Activated naive CD4-positive, alpha-beta T cell treated with anti-CD3 and anti-CD28 coated beads, Interleukin-2, amount 10 ng/mL, durations not matched to agents 7 days and 5 days (primary cell): Measurements from ENCODE around the gene NECTIN1.

Experiments
- CTCF ChIA-PET: fragments of 350-600 bp; sonication (Branson Sonifier 250); formaldehyde crosslinking; loops from one replicate; lab custom pipeline; 2021; ENCODE audit warnings: antibody characterized with exemption; lab: Charles Lee
- DNase-seq: peaks from one replicate; pipeline ENCODE4 v3.0.0-alpha.2; 2020
- H3K27ac Mint-ChIP-seq: one replicate; pipeline ENCODE4 v1.8.0; 2021; ENCODE audit warnings: mild to moderate bottlenecking, moderate library complexity, mixed read lengths
- H3K27me3 Mint-ChIP-seq: one replicate; pipeline ENCODE4 v1.8.0; 2021; ENCODE audit warnings: mild to moderate bottlenecking, mixed read lengths
- H3K36me3 Mint-ChIP-seq: one replicate; pipeline ENCODE4 v1.8.0; 2021; ENCODE audit warnings: mixed read lengths
- H3K4me1 Mint-ChIP-seq: one replicate; pipeline ENCODE4 v1.8.0; 2021; ENCODE audit warnings: mixed read lengths
- H3K4me3 Mint-ChIP-seq: one replicate; pipeline ENCODE4 v1.8.0; 2021; ENCODE audit warnings: mild to moderate bottlenecking, moderate library complexity, mixed read lengths
- H3K9me3 Mint-ChIP-seq: one replicate; pipeline ENCODE4 v1.8.0; 2021; ENCODE audit warnings: mixed read lengths

The NECTIN1 gene

DNA sequence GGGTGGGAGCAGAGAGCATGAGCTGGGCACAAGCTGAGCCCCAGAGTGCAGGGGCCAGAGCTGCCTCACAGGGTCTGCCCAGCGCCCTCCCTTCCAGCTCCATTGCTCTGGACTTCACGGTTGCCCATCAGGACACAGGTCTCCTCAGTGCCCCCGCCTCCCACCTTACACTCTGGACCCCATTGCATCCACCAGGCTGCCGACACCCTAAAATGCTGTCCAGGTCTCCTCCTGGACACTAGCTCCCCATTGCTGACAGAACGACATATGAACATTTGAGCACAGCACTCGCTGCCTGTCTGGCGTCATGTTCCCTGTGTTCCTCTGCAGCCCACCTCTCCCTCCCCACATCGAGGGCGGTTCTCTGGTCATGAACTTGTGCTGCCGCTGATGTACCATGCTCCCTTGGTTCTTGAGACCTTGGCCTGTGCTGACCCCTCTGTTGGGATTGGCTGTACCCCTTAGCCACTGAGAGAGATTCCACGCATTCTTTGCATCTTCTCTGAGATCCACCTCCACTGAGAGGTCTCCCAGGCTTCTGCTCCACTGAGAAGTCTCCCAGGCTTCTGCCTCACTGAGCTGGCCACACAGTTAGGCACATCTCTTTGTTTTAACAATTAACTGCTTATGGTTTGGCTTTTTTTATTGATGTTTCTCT is 34.2 kb upstream of the NECTIN1 start:
- Mint-ChIP-seq H3K4me1 (no peaks in the 10 kb centered on the region), H3K27ac (no peak overlapping the region), H3K36me3 (no peaks in the 10 kb centered on the region), H3K27me3 (peaks cover 13% of the 10 kb centered on the region), H3K9me3 (no peaks in the 10 kb centered on the region), H3K4me3 (no peak overlapping the region)
- no peak for DNase-seq
- CTCF ChIA-PET: no interaction called here

DNA sequence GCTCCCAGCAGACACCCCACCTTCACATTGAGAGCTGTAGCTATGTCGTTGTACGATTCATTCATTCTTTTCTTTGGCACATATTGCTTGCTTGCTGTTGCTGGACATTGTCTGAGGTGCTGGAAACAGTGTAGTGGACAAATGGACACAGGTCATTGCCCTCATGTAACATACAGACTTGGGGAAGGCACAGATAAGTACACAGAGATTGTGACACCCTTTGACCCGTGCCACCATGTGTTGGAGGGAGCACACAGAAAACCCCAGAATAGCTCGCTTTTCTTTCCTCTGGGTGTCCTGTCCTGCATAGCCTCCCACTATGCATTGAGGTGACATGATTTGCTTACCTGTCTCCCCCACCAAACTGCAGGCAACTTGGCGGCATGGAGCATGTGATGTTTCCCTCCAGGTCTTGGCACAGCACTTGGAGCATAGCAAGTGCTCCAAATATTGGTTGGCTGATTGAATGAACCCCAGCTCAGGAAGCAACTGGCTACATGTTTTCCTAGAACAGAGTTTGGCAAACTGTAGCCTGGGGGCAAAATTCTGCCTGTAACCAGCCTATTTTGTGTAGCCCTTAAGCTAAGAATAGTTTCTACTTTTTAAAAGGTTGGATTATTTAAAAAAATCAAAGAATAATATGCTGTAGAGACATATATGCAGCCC is 30.9 kb upstream of the NECTIN1 start:
- H3K36me3 Mint-ChIP-seq: no peaks in the 10 kb centered on the region
- no peak overlapping the region for H3K4me3 Mint-ChIP-seq
- peaks cover 29% of the 10 kb centered on the region for H3K27me3 Mint-ChIP-seq
- no peak overlapping the region for H3K27ac Mint-ChIP-seq
- CTCF ChIA-PET: interaction anchor here (0.8 kb wide), 1 partner anchor 279 kb away, joined by 3 read pairs; no protein-coding TSS in a partner anchor
- no peaks in the 10 kb centered on the region for H3K4me1 Mint-ChIP-seq
- H3K9me3 Mint-ChIP-seq: no peaks in the 10 kb centered on the region
- no peak for DNase-seq

DNA sequence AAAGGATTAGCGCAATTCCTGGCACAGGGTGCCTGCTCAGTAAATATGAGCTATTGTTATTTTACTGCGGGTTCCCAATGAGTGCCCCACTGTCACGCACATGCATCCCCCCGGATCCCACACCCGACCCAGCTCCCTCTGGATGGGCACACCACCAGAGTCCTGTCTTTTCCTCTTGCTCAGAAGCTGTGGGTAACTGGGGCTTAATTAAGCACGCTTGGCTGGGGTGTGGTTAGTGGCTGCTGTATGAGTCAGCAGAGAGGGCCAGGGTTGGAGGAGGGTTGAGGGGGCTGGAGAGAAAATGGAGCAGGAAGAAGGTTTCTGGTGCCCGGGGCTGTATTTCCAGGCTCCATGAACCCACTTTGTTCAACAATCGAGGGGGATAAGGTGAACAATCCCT is 30.3 kb upstream of the NECTIN1 start:
- Mint-ChIP-seq H3K27me3 (peaks cover 29% of the 10 kb centered on the region), H3K9me3 (no peaks in the 10 kb centered on the region), H3K4me1 (no peaks in the 10 kb centered on the region), H3K27ac (no peak overlapping the region), H3K4me3 (no peak overlapping the region), H3K36me3 (no peaks in the 10 kb centered on the region)
- no peak for DNase-seq
- CTCF ChIA-PET: interaction anchor here (0.8 kb wide), 1 partner anchor 279 kb away, joined by 3 read pairs; no protein-coding TSS in a partner anchor

DNA sequence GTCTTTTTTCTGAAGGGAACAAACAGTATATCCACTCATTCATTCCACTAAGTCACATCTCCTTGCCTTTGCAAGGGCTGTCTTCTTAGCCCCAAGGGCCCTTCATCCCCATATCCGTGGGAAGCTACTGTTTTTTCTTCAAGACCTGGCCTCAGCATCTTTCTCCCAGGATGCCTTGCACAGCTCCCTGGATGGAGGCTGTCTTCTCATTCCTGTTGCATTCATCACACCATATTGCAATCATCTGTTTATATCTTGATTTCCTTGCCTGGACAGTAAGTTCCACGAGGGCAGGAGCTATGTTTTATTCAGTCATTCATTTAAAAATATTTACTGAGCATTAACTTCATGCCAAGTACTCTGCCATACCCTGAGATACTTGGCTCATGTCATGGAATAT is 29.3 kb upstream of the NECTIN1 start:
- Mint-ChIP-seq H3K36me3 (no peaks in the 10 kb centered on the region), H3K27me3 (peaks cover 32% of the 10 kb centered on the region), H3K4me3 (no peak overlapping the region), H3K9me3 (no peaks in the 10 kb centered on the region), H3K27ac (no peak overlapping the region), H3K4me1 (no peaks in the 10 kb centered on the region)
- DNase-seq: no peak
- CTCF ChIA-PET: interaction anchor here (0.8 kb wide), 1 partner anchor 29 kb away, joined by 3 read pairs; the partner anchor contains the start of gene NECTIN1

GRCh38 chr11:119757378-119757777 is 28.4 kb upstream of the NECTIN1 start:
- Mint-ChIP-seq H3K27me3 (peaks cover 41% of the 10 kb centered on the region), H3K9me3 (no peaks in the 10 kb centered on the region), H3K27ac (no peak overlapping the region), H3K36me3 (no peaks in the 10 kb centered on the region), H3K4me3 (no peak overlapping the region), H3K4me1 (no peaks in the 10 kb centered on the region)
- CTCF ChIA-PET: interaction anchor here (0.8 kb wide), 1 partner anchor 28 kb away, joined by 3 read pairs; the partner anchor contains the start of gene NECTIN1
- no peak for DNase-seq

DNA sequence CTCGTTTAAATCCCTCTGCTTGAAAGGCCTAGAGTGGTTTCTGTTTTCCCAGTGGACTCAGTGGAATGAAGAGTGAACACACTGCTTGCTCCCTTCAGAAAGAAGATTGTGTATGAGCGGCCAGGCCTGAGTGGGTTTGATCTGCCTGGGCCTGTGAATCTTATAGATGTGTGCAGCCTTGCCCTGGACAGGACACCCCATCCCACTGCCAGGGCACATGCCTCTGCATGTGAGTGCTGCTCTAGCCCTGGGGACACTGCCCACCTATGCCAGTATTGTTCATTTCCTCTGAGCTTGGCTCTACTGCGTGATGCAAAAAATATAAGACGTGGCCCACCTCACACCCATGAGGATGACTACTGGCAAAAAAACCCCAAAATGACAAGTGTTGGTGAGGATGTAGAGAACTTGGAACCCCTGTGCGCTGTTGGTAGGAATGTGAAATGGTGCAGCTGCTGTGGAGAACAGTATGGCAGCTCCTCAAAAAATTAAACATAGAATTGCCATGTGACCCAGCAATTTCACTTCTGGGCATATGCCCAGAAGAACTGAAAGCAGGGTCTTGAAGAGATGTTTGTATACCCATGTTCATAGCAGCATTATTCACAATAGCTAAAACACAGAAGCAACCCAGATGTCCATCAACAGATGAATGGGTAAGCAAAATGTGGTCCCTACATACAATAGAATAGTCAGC is 27.3 kb upstream of the NECTIN1 start:
- CTCF ChIA-PET: no interaction called here
- Mint-ChIP-seq H3K4me1 (no peaks in the 10 kb centered on the region), H3K27me3 (peaks cover 52% of the 10 kb centered on the region), H3K9me3 (no peaks in the 10 kb centered on the region), H3K27ac (no peak overlapping the region), H3K4me3 (no peak overlapping the region), H3K36me3 (no peaks in the 10 kb centered on the region)
- DNase-seq: no peak

- Mint-ChIP-seq H3K36me3 (no peaks in the 10 kb centered on the region), H3K4me3 (no peak overlapping the region), H3K27me3 (peaks cover 59% of the 10 kb centered on the region), H3K27ac (no peak overlapping the region), H3K9me3 (no peaks in the 10 kb centered on the region), H3K4me1 (no peaks in the 10 kb centered on the region)
- CTCF ChIA-PET: no interaction called here
- no peak for DNase-seq
These were observed 26.5 kb upstream of the NECTIN1 start for GRCh38 chr11:119755356-119756071.

GRCh38 chr11:119754656-119755355 is 25.8 kb upstream of the NECTIN1 start:
- DNase-seq: no peak
- Mint-ChIP-seq H3K27ac (no peak overlapping the region), H3K36me3 (no peaks in the 10 kb centered on the region), H3K4me3 (no peak overlapping the region), H3K4me1 (no peaks in the 10 kb centered on the region), H3K9me3 (no peaks in the 10 kb centered on the region), H3K27me3 (peaks cover 59% of the 10 kb centered on the region)
- CTCF ChIA-PET: no interaction called here

DNA sequence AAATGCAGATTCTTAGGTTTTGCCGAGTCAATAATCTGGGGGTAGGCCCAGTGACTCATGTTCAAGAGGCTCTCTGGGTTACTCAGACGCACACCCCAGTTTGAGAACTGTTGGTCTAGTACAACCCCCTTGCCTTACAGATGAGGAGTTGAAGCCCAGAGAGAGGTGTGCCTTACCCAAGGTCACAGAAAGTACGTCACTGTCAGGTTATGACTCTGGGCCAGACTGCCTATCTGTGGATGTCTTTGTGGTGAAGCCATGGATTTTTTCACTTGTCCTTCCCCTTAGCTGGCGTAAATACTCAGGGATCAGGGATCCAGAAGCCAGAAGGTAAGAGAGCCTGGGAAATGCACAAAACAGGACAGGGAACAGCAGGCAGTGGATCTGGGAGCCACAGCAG is 25.2 kb upstream of the NECTIN1 start:
- no peaks in the 10 kb centered on the region for H3K4me1 Mint-ChIP-seq
- no peaks in the 10 kb centered on the region for H3K36me3 Mint-ChIP-seq
- H3K4me3 Mint-ChIP-seq: no peak overlapping the region
- H3K9me3 Mint-ChIP-seq: no peaks in the 10 kb centered on the region
- CTCF ChIA-PET: no interaction called here
- peaks cover 59% of the 10 kb centered on the region for H3K27me3 Mint-ChIP-seq
- H3K27ac Mint-ChIP-seq: no peak overlapping the region
- DNase-seq: no peak

GRCh38 chr11:119752946-119753345 is 23.9 kb upstream of the NECTIN1 start:
- CTCF ChIA-PET: no interaction called here
- no peak overlapping the region for H3K27ac Mint-ChIP-seq
- peaks cover 58% of the 10 kb centered on the region for H3K27me3 Mint-ChIP-seq
- DNase-seq: no peak
- no peaks in the 10 kb centered on the region for H3K4me1 Mint-ChIP-seq
- no peak overlapping the region for H3K4me3 Mint-ChIP-seq
- H3K36me3 Mint-ChIP-seq: no peaks in the 10 kb centered on the region
- no peaks in the 10 kb centered on the region for H3K9me3 Mint-ChIP-seq

DNA sequence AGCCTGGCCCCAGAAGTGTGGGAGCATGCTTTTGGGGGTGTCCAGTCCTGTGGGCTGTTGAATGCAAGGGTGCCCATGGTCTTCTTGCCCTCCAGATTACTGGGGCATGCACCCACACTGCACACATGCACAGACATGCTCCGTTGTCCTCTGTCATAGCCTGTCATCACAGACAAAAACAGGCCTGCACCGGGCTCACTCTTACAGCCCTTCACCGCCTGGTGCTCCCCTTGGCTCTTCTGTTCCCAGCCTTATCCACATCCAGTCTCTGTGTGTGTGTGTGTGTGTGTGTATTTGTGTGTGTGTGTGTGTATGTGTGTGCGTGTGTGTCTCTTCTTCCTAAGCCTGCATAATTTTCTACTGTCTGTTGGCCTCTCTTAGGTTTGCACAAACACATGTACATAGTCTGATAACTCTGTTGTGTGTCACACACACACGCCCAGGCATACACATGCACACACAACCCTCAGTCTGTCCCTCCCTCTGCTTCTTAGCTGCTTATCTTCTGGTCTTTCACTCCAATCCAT is 23.4 kb upstream of the NECTIN1 start:
- no peaks in the 10 kb centered on the region for H3K4me1 Mint-ChIP-seq
- no peak for DNase-seq
- H3K4me3 Mint-ChIP-seq: no peak overlapping the region
- CTCF ChIA-PET: no interaction called here
- H3K27me3 Mint-ChIP-seq: peaks cover 53% of the 10 kb centered on the region
- no peak overlapping the region for H3K27ac Mint-ChIP-seq
- H3K9me3 Mint-ChIP-seq: no peaks in the 10 kb centered on the region
- H3K36me3 Mint-ChIP-seq: no peaks in the 10 kb centered on the region

- CTCF ChIA-PET: interaction anchor here (1.3 kb wide), 1 partner anchor 8 kb away, joined by 3 read pairs; no protein-coding TSS in a partner anchor
- Mint-ChIP-seq H3K27ac (no peak overlapping the region), H3K4me3 (no peak overlapping the region), H3K36me3 (no peaks in the 10 kb centered on the region), H3K27me3 (peaks cover 56% of the 10 kb centered on the region), H3K4me1 (no peaks in the 10 kb centered on the region), H3K9me3 (no peaks in the 10 kb centered on the region)
- DNase-seq: no peak
These were observed 21.1 kb upstream of the NECTIN1 start for GRCh38 chr11:119750056-119750455.

DNA sequence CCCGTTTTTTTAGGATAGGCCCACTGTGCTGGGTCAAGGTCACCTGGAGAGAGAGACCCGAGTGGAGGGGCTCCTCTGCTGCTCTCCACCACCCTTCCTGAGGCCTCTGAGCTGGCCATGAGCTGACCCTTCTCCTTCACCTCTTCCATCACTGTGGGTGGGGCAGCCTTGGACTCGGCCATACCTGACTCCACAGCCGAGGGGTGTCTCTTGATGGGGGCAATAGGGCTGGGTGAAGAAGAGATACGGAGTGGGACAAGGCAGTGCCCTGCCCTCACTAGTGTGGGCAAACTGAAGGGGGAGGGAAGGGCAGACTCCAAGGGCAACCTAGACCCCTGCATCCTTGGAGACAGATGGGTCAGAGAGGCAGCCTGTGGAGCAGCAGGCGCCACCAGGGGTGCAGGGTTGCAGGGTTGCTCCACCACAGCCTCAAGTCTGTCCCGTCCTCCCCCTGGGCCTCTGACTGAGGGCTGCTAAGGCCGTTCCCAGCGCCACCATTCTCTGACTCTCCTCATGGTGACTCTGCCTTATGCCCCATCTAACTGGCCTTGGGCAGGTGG is 20.1 kb upstream of the NECTIN1 start:
- Mint-ChIP-seq H3K4me3 (no peak overlapping the region), H3K9me3 (no peaks in the 10 kb centered on the region), H3K36me3 (no peaks in the 10 kb centered on the region), H3K27ac (no peak overlapping the region), H3K4me1 (no peaks in the 10 kb centered on the region), H3K27me3 (peaks cover 56% of the 10 kb centered on the region)
- CTCF ChIA-PET: interaction anchor here (1.3 to 1.9 kb wide), 2 partner anchors 7 to 20 kb away, joined by 3 to 4 read pairs; partner anchors contain the start of gene NECTIN1
- DNase-seq: no peak
